ENCODE results near the gene CACHD1.

- TF ChIP-seq CTCF (IDR thresholded peaks at IDR 0.05; ENCODE audit: poor library complexity, severe bottlenecking): no peak
- no peak for TF ChIP-seq REST (IDR thresholded peaks at IDR 0.05; ENCODE audit: borderline replicate concordance)
These were observed 154.9 kb downstream of the CACHD1 start for GRCh38 chr1:64624808-64625207.

Data from neural cell (in vitro differentiated cells).